AG04449 (cell line): ENCODE measurements around the gene IPO4.
"Not testable (repeated sequence)": the region's sequence is repeated elsewhere in the genome, so short reads cannot be mapped to it uniquely, and the experiment has no call there.

Experiments used
- CTCF ChIA-PET: fragments of 350-600 bp; formaldehyde crosslinking; extraction: SDS; loops from one replicate; lab custom pipeline; 2021; ENCODE audit warnings: antibody characterized with exemption; lab: Yijun Ruan, JAX
- POLR2A ChIA-PET: fragments of 400-600, 350-600 bp; formaldehyde crosslinking; extraction: SDS; loops from one replicate; lab custom pipeline; 2020; ENCODE audit warnings: antibody characterized with exemption, inconsistent platforms; lab: Yijun Ruan, JAX
- DNase-seq: peaks from one replicate; pipeline ENCODE4 v3.0.0-alpha.2; 2010; ENCODE audit warnings: low read depth, low spot score
- H3K4me3 ChIP-seq: 2 replicates; pipeline ENCODE4 v1.5.1; 2011; ENCODE audit warnings: low read depth, mild to moderate bottlenecking, control low read depth, low read length
- CTCF ChIP-seq: IDR thresholded peaks from one replicate; pipeline ENCODE4 v1.5.1; 2011; ENCODE audit warnings: mild to moderate bottlenecking, moderate library complexity, low read length, control low read depth, inconsistent platforms; ENCODE audit not compliant: insufficient read depth; ENCODE audit errors: missing control alignments

The IPO4 gene

GRCh38 chr14:24207625-24208024, 19.0 kb upstream of the IPO4 start:
- TF ChIP-seq CTCF, result no peak
- H3K4me3 ChIP-seq, result no peak overlapping the region
- ChIA-PET CTCF (interaction anchor here (1.5 to 2.1 kb wide), 2 partner anchors 35 to 90 kb away, joined by 5 to 10 read pairs; partner anchors contain the start of gene TINF2), POLR2A (interaction anchor here (0.7 kb wide), 1 partner anchor 43 kb away, joined by 3 read pairs; no protein-coding TSS in a partner anchor)
- no peak for DNase-seq

- TF ChIP-seq CTCF, result no peak
- CTCF ChIA-PET, result interaction anchor here (1.1 to 2.1 kb wide), 4 partner anchors 11 to 90 kb away, joined by 3 to 10 read pairs (median 5); partner anchors contain the start of genes EMC9, TINF2 and TM9SF1
- POLR2A ChIA-PET, result interaction anchor here (0.7 to 1.3 kb wide), 2 partner anchors 8 to 43 kb away, joined by 3 read pairs; partner anchors contain the start of gene MDP1
- DNase-seq, result no peak
- no peak overlapping the region for H3K4me3 ChIP-seq
These were observed 18.5 kb upstream of the IPO4 start for GRCh38 chr14:24207104-24207551.

GRCh38 chr14:24206260-24207103, 17.9 kb upstream of the IPO4 start:
- TF ChIP-seq CTCF, result no peak
- ChIA-PET POLR2A (interaction anchor here (1.0 to 1.3 kb wide), 2 partner anchors 9 to 11 kb away, joined by 3 read pairs; partner anchors contain the start of genes MDP1 and TM9SF1), CTCF (interaction anchor here (1.1 to 2.1 kb wide), 6 partner anchors 11 to 101 kb away, joined by 3 to 10 read pairs (median 5); partner anchors contain the start of genes CIDEB, EMC9, IRF9 and TINF2)

GRCh38 chr14:24204163-24205146, 15.8 kb upstream of the IPO4 start:
- DNase-seq, result no peak
- CTCF ChIA-PET, result no interaction called here
- TF ChIP-seq CTCF, result no peak
- POLR2A ChIA-PET, result interaction anchor here (0.5 kb wide), 1 partner anchor 96 kb away, joined by 3 read pairs; no protein-coding TSS in a partner anchor
- H3K4me3 ChIP-seq, result no peak overlapping the region

More at GRCh38 chr14:24206260-24207103, 17.9 kb upstream of the IPO4 start:
- H3K4me3 ChIP-seq, result no peak overlapping the region
- no peak for DNase-seq

GRCh38 chr14:24203249-24203886, 14.8 kb upstream of the IPO4 start:
- not testable (repeated sequence) for DNase-seq, H3K4me3 ChIP-seq
- ChIA-PET CTCF (interaction anchor here (1.4 kb wide), 1 partner anchor 94 kb away, joined by 6 read pairs; no protein-coding TSS in a partner anchor), POLR2A (interaction anchor here (1.4 kb wide), 1 partner anchor 8 kb away, joined by 4 read pairs; the partner anchor contains the start of gene TM9SF1)

- CTCF ChIA-PET, result interaction anchor here (1.4 kb wide), 1 partner anchor 95 kb away, joined by 6 read pairs; no protein-coding TSS in a partner anchor
- not testable (repeated sequence) for DNase-seq, H3K4me3 ChIP-seq
- POLR2A ChIA-PET, result interaction anchor here (1.4 kb wide), 1 partner anchor 8 kb away, joined by 4 read pairs; the partner anchor contains the start of gene TM9SF1
These were observed 13.9 kb upstream of the IPO4 start for GRCh38 chr14:24202538-24202937.
